Esophagus (tissue), 2 donors: ENCODE results near the gene TLCD4. TPM values are rescaled to one million over a fixed set of nuclear protein-coding genes. Genes with fewer than 3 reads are reported as not detected.

Experiments used
- H3K27ac ChIP-seq, 2 donors: one replicate each; pipeline ENCODE4 v1.5.1; 2013; ENCODE audit warnings: low read depth in 2 of 2, mild to moderate bottlenecking in 2 of 2, inconsistent platforms in 1 of 2, low read length in 1 of 2, moderate library complexity in 1 of 2
- H3K27me3 ChIP-seq, 2 donors: one replicate each; pipeline ENCODE4 v1.6.1; 2013; ENCODE audit warnings: low read length in 2 of 2, control low read depth in 1 of 2, mild to moderate bottlenecking in 1 of 2; ENCODE audit not compliant: insufficient read depth in 2 of 2, control insufficient read depth in 1 of 2
- H3K36me3 ChIP-seq, 2 donors: one replicate each; pipeline ENCODE4 v1.6.1; 2013; ENCODE audit warnings: low read length in 1 of 2; ENCODE audit not compliant: control insufficient read depth in 2 of 2, insufficient read depth in 2 of 2
- H3K4me1 ChIP-seq, 2 donors: one replicate each; pipeline ENCODE4 v1.6.1; 2013; ENCODE audit warnings: low read length in 1 of 2; ENCODE audit not compliant: control insufficient read depth in 2 of 2, insufficient read depth in 2 of 2
- H3K4me3 ChIP-seq, 2 donors: one replicate each; pipeline ENCODE4 v1.5.1; 2013; ENCODE audit warnings: low read length in 2 of 2, mild to moderate bottlenecking in 2 of 2, low read depth in 1 of 2, moderate library complexity in 1 of 2
- H3K9me3 ChIP-seq, 2 donors: one replicate each; pipeline ENCODE4 v1.6.1; 2013; ENCODE audit warnings: mild to moderate bottlenecking in 2 of 2, low read depth in 1 of 2, low read length in 1 of 2, moderate library complexity in 1 of 2; ENCODE audit not compliant: control insufficient read depth in 2 of 2, insufficient read depth in 1 of 2
- WGBS, 2 donors: extraction: QIAGEN DNeasy Blood & Tissue Kit; methylation state at CpG; one replicate each; pipeline ENCODE4 v1.1.7; 2013; 5-methylcytosine and 5-hydroxymethylcytosine counted together
- polyA plus RNA-seq, 2 donors: library from polyadenylated mRNA; stranded (reverse); fragments of 200-250 nt; gene quantifications; one replicate each; pipeline ENCODE4 v1.2.3, GENCODE V29; 2013
- donor health status: healthy with polysubstance abuse.
- donor health status: Bipolar disorder and iron deficiency.

TLCD4 gene
- polyA plus RNA-seq, 2 donors = 0.37 to 0.46 TPM

DNA sequence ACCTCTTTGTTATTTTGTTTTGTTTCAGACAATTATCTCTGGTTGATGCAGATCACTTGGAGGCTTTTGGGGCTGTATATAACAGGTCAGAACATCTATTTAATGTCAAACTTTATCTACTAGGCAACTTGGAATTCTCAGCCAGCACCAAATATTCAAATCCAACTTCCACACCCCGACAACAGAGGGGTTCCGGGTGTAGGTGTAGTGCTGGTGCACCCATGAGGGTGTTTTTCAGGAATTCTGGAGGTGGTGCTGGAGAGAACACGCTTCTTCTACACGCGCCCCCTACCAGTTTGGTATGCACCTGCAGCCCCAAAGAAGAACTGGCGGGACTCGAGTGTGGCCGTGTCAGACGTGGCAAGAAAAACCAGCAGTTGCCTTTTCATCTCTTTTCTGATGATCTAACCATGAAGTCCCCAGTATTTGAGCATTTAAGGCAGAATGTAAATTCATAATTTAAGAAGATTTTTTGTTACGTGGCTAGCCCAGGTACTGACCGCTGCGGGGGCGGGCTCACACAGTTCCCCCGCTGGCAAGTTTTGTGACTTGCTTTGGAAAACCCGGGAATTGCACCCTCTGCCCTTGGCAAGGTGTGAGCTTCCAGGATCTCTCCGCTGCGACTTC lies 462 bp upstream of the TLCD4 start:
- Histone ChIP-seq H3K4me3 (peak overlapping the region; percentile 68 to 77), H3K4me1 (peaks cover 0 to 5% of the 10 kb centered on the region in 2 donors), H3K27me3 (no peaks in the 10 kb centered on the region), H3K36me3 (no peaks in the 10 kb centered on the region), H3K27ac (no peak overlapping the region), H3K9me3 (no peaks in the 10 kb centered on the region)
- 1 to 2% methylated on average over 17 of the region's 17 CpGs for WGBS, 2 donors

GRCh38 chr1:95118067-95118499 lies 928 bp downstream of the TLCD4 start:
- Histone ChIP-seq H3K4me1 (peaks cover 0 to 5% of the 10 kb centered on the region in 2 donors), H3K4me3 (peak overlapping the region; percentile 68 to 77), H3K36me3 (no peaks in the 10 kb centered on the region), H3K9me3 (no peaks in the 10 kb centered on the region), H3K27me3 (no peaks in the 10 kb centered on the region), H3K27ac (no peak overlapping the region)
- 23 to 25% methylated on average over 10 of the region's 10 CpGs for WGBS, 2 donors

GRCh38 chr1:95118710-95119109 lies 1.6 kb downstream of the TLCD4 start:
- no peak overlapping the region for H3K27ac ChIP-seq
- no peak overlapping the region for H3K4me3 ChIP-seq
- 83 to 93% methylated on average over 6 of the region's 6 CpGs for WGBS, 2 donors
- H3K9me3 ChIP-seq = no peaks in the 10 kb centered on the region
- H3K4me1 ChIP-seq = peaks cover 0 to 5% of the 10 kb centered on the region in 2 donors
- no peaks in the 10 kb centered on the region for H3K36me3 ChIP-seq
- no peaks in the 10 kb centered on the region for H3K27me3 ChIP-seq

DNA sequence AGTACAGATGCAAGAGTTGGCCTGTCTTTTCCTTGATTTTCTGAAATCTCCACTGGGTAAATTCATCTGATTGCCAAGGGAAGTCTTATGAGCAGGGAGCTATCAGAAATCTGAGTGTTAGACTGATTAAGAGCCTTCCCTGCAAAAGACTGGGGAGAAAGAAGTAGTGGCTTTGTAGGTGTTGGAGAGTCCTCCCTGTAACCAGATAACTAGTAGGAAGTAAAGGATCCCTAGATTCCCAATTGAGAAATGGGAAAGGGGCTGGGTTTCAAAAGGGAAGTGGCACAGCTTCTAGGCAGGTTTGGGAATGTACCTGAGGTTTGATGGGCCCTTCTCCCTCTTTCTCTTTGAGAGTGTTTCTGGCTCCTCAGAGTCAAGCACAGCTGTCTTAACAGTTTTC lies 2.1 kb downstream of the TLCD4 start:
- H3K36me3 ChIP-seq = no peaks in the 10 kb centered on the region
- H3K27me3 ChIP-seq = no peaks in the 10 kb centered on the region
- peaks cover 0 to 5% of the 10 kb centered on the region in 2 donors for H3K4me1 ChIP-seq
- H3K27ac ChIP-seq = no peak overlapping the region
- no peaks in the 10 kb centered on the region for H3K9me3 ChIP-seq
- H3K4me3 ChIP-seq = no peak overlapping the region

GRCh38 chr1:95122151-95122697 lies 5.1 kb downstream of the TLCD4 start:
- Histone ChIP-seq H3K4me3 (no peak overlapping the region), H3K27me3 (no peaks in the 10 kb centered on the region), H3K36me3 (no peaks in the 10 kb centered on the region), H3K4me1 (peaks cover 0 to 5% of the 10 kb centered on the region in 2 donors), H3K27ac (no peak overlapping the region), H3K9me3 (no peaks in the 10 kb centered on the region)
- 59 to 75% methylated on average over 8 of the region's 8 CpGs for WGBS, 2 donors

DNA sequence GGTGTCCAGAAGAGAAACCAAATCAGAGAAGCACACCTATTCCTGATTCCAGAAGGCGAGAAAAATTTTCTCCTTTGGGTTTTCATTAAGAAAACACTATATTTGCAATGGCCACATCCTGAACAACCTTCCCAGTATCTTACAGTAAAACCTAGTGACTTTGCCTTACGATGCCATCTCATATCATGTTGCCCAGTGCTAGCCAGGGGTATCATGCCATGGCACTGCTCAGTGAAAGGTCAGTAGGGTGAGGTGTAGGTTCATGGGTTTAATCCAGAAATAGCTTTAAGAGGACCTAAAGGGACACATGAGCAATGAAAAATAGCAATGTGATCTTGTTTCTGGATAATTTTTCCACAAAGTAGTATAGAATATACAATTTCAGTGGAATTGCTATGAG lies 7.2 kb downstream of the TLCD4 start:
- Histone ChIP-seq H3K27ac (no peak overlapping the region), H3K9me3 (no peaks in the 10 kb centered on the region), H3K4me3 (no peak overlapping the region), H3K27me3 (peaks cover 0 to 2% of the 10 kb centered on the region in 2 donors), H3K36me3 (no peaks in the 10 kb centered on the region), H3K4me1 (no peaks in the 10 kb centered on the region)
- 90 to 91% methylated on average over 2 of the region's 2 CpGs for WGBS, 2 donors

DNA sequence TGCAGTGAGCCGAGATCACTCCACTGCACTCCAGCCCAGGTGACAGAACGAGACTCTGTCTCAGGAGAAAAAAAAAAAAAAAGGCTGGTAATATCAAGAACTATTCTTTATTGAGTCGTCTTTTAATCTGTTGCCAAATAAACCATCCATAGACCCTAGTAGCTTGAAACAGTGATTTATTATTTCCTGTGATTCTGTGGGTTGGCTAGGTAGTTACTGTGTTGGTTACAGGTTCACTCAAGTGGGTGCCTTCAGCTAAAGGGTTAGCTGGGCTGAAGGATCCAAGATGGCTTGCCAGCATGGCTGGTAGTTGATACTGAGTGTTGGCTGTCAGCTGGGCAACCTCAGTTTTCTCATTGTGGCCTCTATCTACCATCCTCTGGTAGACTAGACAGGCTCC lies 9.2 kb downstream of the TLCD4 start:
- Histone ChIP-seq H3K36me3 (no peaks in the 10 kb centered on the region), H3K27me3 (peaks cover 0 to 2% of the 10 kb centered on the region in 2 donors)
- WGBS, 2 donors = 65 to 84% methylated on average over 3 of the region's 3 CpGs

DNA sequence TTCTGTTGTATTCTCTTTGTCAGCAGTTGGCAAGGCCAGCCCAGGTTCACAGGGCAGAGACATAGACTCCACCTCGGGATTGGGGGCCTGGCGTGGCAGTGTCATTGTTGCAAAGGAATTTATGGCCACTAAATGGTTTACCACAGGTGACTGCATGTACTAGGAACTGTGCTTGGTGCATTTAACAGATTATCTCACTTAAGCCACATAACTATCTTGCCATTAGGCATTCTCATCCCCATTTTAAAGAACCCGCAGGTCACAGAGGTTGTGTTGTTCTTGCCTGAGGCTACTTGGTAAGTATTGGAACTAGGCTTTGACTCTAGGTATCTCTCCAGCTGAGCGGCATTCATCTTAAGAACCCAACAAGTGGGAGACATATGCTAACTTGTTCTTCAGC lies 9.7 kb downstream of the TLCD4 start:
- H3K27ac ChIP-seq = no peak overlapping the region
- no peaks in the 10 kb centered on the region for H3K4me1 ChIP-seq
- no peak overlapping the region for H3K4me3 ChIP-seq
- peaks cover 0 to 2% of the 10 kb centered on the region in 2 donors for H3K27me3 ChIP-seq
- WGBS, 2 donors = 85 to 88% methylated on average over 4 of the region's 4 CpGs
- no peaks in the 10 kb centered on the region for H3K36me3 ChIP-seq
- H3K9me3 ChIP-seq = no peaks in the 10 kb centered on the region

More for the DNA sequence above, 9.2 kb downstream of the TLCD4 start:
- H3K4me1 ChIP-seq = no peaks in the 10 kb centered on the region
- no peak overlapping the region for H3K27ac ChIP-seq
- no peak overlapping the region for H3K4me3 ChIP-seq
- H3K9me3 ChIP-seq = no peaks in the 10 kb centered on the region

GRCh38 chr1:95127380-95127779 lies 10.2 kb downstream of the TLCD4 start:
- no peak overlapping the region for H3K27ac ChIP-seq
- no peaks in the 10 kb centered on the region for H3K9me3 ChIP-seq
- H3K27me3 ChIP-seq = peaks cover 0 to 2% of the 10 kb centered on the region in 2 donors
- no peaks in the 10 kb centered on the region for H3K36me3 ChIP-seq
- no peak overlapping the region for H3K4me3 ChIP-seq
- 92 to 97% methylated on average over 1 of the region's 1 CpG for WGBS, 2 donors
- no peaks in the 10 kb centered on the region for H3K4me1 ChIP-seq

DNA sequence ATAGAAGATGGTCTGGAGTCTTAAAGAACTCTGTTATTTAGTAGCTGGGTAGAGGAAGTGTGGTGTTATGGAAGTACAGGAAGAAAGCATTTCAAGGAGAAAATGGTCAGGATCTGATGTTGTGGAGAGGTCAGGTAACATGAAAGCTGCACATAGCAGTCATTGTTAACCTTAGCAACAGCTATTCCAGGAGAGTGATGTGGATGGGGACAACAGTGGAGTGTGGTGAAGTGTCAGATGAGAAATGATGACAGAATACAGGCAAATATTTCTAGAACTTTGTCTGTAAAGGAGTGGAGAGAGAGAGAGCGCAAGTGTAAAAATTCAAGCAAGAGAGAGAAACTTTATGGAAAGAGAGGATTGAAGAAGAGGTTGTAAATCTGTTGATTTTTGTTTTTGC lies 15.6 kb downstream of the TLCD4 start:
- peaks cover 0 to 2% of the 10 kb centered on the region in 2 donors for H3K27me3 ChIP-seq
- 98 to 100% methylated on average over 1 of the region's 1 CpG for WGBS, 2 donors
- no peak overlapping the region for H3K4me3 ChIP-seq
- H3K4me1 ChIP-seq = no peaks in the 10 kb centered on the region
- no peaks in the 10 kb centered on the region for H3K9me3 ChIP-seq
- no peak overlapping the region for H3K27ac ChIP-seq
- H3K36me3 ChIP-seq = no peaks in the 10 kb centered on the region
